A204.1 (cell line): ENCODE results near the gene APOL4.
"Not testable (repeated sequence)": the region's sequence is repeated elsewhere in the genome, so short reads cannot be mapped to it uniquely, and the experiment has no call there.

Experiments used
- FAIRE-seq: peaks from 2 replicates; lab custom pipeline; 2012; peaks lifted over from hg19 to GRCh38; lab: Jason Lieb, UNC

APOL4 gene

DNA sequence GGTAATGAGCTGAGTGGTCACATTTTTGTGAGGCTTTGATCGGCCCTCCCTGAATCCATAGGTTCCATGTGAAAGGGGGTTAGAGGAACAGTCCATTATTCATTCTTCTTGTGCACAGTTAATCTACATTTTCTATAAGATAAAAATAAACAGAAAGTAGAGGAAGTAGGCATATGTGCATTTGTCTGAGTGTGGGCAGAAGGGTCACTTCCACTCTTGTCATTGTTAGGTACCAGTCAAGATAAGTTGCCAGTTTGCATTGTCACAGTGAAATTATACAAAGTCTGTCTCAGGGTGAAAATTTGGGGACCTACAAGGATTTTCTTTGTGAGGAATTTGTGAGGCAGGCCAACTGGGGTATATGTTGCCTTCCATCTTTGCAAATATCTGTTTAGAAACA lies 4.6 kb upstream of the APOL4 start:
- FAIRE-seq, result no peak

DNA sequence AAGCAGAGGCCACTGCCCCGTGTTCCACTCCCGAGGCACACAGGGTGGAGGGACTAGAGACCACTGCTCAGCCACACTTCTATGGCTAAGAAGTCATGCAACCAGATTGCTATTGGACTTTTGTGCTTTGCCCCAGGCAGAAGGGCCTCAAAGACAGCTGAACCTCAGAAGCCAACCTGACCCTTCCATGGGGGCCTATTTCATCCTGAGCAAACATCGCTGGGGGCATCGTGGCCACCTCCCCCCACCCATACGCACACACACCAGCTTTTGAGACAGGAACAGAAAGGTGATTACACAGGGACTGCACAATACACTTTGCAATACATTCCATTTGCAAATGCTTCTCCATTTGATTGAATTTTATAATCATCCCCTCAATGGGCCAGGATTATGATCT lies 4.0 kb upstream of the APOL4 start:
- not testable (repeated sequence) for FAIRE-seq

DNA sequence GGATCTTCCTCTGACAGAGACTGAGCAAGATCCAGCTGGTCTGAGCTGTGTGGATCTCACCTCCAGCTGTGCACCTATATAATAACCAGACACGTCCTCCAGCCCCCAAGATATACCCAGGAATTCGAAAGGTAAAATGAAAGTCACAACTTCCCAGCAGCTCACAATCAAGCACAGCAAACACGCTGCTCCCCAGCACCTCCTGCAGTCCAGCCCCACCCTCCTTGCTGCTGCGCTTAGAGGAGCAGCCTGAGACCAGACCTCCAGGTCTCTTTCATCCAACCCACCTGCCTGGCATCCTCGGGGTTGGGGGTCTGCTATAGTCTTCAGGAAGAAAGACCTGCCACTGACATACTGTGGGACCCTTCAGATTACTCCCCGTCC lies 3.0 kb upstream of the APOL4 start:
- no peak for FAIRE-seq

DNA sequence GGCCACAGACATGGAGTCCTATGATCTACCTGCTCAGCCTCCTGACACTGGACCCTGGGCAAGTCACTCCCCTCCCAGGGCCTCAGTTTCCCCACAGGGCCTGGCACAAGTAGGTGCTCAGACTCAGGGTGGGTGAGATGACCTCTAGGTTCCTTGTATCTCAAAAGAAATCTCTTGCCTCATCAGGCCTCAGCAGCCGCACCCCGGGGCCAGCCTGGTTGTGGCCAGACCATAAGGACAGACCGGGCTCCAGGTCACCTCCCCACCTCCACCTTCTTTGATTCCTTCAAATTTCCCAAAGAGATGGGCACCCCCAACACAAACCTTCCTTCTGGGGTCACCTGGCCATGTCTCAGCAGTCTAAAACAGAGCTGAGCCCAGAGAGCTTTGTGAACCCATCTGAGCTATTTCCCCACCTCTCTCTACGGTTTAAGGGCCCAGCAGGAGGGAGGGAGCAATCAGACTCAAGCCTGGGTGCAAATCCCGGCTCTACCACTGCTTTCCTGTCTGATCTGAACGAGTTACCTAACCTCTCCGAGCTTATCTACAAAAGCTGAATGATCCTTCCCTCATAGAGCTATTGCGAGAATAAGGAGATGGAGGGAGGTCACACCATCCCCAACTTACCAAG lies 2.5 kb upstream of the APOL4 start:
- no peak for FAIRE-seq

DNA sequence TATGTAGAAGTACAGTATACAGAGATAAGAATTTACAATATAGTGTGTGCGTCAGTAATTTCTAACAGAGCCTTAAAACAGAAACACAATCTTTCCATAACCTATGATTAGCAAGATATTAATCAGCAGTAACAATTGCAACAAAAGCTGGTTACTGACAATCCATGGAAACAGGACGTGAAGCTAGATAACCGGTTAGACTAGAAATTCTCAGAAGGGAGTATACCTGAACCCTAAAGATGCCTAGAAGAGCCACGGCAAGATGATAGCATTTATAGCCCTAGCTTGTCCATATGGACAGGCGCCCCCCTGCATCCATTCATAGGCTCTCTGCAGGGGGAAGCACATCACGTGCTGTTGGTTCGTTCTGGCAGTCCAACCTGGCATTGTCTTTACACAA lies 1.8 kb upstream of the APOL4 start:
- FAIRE-seq, result not testable (repeated sequence)

DNA sequence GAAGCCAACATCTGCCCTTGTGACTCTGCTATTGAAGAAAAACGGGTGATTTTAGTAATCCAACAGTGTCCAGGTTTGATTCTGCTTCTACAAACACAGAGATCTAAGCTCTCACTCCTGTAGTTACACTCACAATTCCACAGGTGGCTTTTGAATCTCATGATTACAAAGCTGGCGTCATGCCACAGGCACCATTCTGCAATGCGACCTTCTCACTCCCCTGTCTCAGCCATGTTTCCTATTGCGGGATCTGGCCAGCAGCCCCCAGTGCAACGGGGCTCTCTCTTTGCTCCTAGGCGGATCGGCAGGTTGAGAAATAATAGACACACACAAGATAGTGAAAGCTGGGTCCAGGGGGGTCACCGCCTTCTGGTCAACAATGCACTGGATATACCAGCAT lies 1.3 kb upstream of the APOL4 start:
- FAIRE-seq, result not testable (repeated sequence)

DNA sequence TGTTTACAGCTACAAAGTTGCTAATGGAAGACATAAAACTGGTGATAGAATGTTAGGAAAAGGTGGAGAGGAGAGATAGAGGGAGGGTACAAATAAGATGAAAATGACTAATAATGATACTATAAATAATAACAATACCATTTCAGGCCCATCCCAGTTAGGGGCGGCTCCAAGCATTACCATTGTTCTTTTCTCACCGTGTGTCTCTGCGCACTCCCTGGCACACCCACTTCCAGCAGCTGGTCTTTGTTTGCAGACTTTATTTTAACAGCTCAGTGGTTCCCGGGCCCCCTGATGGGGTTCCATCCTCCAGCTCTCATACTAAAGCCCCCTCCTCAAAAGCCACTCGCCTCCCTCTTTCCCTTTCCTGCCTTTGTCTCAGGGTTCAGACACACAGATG lies 584 bp downstream of the APOL4 start:
- FAIRE-seq, result not testable (repeated sequence)

DNA sequence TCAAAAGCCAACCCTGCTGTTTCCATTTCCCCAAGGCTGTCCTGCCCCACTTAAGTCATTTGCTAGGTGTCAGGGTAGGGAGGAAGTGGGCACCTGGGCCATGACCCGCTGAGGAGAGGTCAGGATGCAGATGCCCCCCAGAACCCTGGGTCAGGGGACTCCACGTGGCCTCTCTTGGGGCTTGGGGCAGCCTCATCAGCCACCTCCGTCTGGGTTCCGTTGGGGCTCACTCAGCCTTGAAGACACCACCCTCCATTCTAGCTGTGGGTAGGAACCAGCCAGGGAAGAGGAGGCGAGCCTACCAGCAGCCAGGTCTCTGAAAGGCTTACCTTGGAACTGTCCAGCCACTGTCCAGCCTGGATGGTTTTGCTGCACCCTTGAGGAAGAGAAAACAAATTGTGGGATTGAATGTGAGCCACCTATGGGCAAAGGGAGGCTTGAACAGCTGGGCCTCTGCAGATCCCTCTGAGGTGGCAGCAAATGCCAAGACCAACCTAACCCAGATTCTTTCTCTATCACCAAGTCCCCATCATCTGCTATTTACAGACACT lies 2.5 kb downstream of the APOL4 start:
- no peak for FAIRE-seq

DNA sequence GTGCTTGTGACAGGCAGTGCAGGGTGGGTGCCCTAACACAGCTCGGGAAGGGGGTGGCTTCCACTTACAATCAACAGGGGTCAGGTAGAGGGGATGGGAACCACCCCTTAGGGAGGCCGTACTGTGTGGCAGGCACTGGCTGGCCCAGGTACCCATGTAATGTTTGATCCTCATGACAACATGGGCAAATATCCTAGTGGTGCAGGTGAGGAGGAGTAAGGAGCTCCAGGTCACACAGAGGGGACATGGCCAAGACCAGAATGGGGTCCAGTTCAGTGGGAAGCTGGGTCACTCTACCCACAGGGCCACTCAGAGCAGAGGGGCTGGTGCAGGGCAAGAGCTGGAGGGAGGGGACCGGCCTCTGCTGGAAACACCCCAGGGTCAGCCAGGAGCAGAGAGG lies 3.1 kb downstream of the APOL4 start:
- FAIRE-seq, result no peak

DNA sequence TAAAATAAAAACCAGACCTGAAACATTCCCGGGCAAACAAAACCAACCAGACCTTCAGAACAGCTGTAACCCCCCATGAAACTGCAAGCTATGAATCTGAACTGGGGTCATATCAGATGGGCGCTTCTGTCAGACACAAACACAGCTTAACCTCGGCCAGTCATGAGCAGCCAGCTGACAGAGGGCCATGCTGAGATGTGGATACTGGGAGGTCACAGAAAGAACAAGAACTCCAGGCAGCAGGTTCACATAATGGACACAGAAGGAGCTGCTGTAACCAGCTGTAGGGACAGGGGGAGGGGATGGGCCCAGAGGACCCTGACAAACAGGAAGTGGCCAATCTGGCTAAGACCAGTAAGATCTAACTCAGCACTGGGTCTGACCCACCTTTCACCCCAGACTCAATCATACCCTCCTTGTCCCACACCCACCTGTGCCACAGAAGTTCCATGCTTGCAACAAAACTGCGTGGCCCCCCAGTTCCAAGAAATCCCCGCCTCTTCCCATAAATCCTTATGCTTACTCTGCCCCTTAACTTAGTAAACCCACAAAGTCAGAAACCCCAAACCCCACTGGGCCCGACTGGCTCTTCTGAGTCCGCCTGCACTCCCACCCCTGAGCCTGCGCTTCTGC lies 4.0 kb downstream of the APOL4 start:
- no peak for FAIRE-seq

DNA sequence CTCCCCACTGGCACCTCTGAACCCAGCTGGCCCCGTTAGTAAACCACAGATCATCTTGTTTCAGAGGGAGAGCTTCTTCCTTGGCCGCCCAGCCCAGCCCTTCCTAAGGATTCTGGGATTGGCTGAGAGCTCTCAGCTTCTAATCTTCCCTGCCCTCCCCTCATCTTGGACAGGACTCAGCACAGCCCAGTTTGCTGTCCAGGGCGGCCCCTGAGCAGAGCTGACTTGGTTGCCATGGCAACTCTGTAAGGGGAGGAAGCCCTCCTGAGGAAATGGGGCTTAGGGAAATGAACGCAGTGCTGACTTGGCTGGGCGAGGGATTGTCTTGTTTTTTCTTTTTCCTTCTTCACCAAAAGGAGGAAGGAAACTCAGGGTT lies 4.6 kb downstream of the APOL4 start:
- FAIRE-seq, result no peak

DNA sequence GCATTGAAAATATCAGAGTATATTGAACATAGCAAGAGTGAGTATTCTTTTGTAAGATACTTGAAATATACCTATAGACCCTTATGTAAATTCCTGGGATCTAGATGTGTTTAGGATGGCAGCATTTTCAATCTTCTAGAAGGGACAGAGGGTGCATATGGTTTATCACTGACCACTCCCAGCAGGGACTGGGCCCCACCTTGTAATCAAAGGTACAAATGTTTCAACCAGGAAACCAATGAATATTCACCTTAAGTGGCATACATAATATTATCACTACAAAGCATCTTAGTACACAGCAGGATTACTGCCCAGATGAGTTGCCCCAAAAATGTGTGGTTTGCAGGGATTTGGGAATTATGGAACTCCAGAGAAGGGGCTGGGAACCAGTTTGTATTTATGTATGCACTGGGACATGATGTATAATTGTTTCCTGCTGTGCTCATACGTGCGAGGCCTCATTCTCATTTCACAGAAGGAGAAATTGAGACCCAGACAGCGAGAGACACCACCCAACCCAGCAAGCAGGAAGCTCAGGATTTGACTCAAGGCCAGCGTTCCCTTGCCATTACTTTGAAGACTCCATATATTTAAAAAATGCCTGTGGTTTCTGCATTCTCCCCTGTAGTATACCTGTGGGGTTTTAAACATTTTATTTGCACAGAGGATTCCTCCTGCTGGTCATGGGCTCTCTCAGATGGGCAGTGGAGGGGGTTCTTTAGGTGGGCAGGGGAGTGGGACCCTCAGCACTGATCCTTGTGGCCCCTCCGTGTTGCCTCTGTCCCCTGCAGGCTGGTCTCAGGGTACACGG lies 5.2 kb downstream of the APOL4 start:
- no peak for FAIRE-seq

DNA sequence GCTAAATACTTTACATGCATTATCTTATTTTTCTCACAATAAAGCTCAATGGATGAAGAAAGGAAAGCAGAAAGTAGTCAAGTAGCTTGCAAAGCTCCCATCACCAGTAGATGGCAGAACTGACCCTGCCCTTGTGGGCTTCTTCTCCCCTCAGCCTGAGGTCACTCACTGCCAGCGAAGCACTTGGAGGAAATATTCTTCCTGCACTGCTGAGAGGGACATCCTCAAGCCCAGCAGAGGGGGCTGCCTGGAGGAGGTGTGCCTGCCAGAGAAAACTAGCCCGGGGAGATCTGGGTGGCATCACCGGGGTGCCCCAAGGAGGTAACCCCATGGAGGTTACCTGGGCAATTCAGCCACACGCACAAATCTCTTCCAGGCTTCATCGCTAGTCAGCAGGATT lies 6.6 kb downstream of the APOL4 start:
- peak; percentile 93 for FAIRE-seq

DNA sequence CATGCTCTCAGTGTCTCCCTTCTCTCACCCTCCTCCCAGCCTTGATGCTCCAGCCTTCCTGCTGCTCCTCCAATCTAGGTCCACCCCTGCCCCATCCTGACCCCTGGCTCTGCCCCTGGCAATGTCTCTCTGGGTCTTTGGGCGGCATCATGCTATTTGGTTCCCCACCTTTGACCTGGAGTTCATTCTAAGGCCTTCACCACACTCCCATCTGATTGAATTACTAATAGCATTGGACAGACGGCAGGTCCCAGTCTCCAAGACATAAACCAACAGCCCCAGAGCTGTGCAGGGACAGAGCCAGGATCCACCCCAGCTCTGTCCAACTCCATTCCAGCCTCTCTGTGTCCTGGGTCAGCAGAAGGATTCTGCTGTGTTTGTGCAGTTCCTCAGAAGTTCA lies 7.2 kb downstream of the APOL4 start:
- FAIRE-seq, result no peak

DNA sequence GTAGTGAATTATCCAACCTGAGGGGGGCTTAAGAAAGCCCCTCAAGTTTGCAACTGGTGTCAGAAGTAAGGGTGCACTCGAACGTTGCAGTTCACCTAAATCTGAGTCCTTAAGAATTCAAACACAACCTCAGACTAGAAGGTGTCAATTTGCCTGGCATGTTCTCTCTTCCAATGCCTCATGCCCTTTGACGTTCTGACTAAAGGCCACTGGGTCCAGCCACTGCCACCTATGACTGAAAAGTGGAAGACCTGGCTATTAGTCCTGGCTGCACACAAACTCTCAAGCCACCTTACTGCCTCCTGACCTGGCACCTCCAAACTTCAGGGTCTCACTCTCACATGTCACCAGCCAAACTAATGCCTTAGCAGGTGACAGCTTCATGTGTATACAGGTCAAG lies 8.0 kb downstream of the APOL4 start:
- no peak for FAIRE-seq

DNA sequence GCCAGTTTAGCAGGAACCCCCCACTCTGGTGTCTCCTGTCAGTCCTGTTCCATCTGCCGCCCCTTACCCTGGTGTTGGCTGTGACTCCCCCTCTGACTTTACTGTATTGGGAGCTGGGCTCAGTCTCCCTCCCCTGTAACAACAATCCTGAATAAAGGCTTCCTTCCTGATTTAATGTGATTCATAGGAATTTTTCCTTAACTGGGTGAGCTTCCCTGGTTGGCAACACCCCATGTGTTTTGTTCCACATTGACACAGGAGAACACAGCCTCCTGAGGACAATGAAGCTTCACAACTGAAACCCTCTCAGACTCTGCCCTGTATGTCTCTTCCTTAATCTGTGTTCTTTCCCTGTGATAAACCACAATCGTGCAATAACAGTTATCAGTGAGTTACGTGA lies 8.4 kb downstream of the APOL4 start:
- FAIRE-seq, result no peak

DNA sequence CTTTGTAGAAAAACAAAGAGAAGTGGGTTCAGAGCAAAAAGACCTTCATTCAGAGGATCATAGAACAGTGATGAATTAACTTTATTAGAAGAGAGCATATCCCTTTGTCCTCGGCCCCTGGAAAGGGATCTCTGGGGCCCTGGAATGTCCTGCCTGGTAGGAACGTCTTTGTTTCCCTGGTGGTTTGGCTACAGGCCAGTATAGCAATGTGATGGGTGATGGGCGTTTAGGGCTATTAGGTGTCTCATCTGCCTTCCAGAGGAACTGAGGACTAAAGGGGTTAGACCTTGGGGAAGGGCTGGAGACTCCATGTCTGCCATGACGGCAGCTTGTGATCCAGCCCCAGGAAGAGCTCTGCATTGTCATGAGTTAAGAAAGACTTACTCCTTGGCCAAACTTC lies 9.1 kb downstream of the APOL4 start:
- no peak for FAIRE-seq

DNA sequence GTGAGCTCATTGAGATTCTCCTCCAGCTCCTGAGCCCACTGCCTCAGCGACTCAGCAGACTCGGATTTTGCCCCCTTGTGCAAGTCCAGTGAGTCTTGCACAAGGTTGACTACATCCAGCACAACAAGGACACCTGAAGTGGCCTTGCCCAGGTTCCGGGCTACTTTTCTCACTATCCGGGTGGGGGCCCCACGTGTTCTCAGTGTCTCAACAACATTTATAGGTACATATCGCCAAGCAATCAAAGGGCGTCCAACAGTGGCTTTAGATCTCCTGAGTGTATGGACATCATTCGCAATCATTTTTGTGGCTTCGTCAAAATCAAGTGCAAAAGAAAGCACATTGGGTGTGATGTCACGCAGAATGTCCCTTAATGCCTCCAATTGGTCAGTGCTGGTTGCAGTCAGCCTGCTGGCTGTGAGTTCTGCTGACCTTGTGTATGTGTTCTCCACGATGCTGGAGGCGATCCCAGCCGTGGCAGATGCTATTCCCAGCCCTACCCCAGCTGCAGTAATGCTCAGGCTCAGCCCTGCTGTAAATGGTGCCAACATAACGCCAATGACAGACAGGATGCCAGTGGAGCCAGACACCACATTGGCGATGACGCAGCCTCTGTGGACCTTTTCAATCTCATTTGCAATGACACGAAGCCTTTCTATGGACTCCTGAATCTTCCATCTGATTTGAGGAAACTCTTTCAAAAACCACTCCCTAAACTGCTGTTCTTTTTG lies 10.3 kb downstream of the APOL4 start:
- FAIRE-seq, result no peak

DNA sequence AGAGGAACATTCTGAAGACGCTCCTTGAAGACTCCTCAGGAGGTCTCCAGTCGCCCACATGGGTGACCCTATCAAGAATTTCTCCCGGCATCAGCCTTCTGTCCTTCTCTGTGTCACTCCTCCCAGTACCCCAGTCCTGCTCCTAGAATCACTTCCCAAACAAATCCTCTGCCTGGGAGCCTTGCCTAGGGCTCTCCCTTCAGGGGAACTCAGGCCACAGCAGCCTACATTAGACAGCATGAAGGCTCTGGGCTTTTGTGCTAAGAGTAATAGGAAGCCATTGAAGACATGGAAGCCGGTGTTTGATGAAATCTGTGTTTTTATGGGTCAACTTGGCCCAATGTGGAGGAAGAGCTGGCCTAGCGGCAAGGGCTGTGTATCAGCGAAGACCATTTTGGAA lies 13.7 kb downstream of the APOL4 start:
- not testable (repeated sequence) for FAIRE-seq

DNA sequence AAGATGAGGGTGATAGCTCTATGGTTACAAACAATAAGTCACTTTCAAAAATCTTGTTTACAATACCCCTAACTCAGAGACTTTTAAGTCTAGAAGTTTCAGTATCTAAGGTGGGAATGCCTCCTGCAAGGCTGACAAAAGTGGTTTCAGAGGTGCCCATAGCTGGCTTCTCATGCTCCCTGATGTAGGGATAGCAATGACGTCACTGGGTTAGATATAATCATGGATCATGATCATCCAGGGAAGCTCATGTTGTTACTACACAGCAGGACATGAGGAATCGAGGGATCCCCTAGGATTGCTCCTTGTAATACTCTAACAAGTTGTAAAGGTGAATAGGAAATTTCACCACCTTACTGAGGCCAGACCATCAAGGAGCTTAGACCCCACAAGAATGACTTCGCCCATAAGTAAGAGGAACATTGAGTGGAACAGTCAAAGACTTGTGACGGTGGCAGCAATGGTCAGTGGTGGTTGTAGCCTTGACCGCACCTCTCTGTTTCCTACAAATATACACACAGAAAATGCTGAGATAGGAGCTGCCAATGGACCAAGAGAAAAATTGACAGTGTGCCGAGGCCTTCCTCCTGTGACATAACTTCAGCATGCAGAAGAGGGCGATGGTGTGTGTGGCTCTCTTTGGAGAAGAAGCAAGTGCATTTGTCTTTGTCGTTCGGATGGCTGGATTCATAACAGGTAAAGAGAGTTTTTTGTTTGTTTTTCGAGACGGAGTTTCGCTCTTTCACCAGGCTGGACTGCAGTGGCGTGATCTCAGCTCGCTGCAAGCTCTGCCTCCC lies 15.6 kb downstream of the APOL4 start:
- no peak for FAIRE-seq

DNA sequence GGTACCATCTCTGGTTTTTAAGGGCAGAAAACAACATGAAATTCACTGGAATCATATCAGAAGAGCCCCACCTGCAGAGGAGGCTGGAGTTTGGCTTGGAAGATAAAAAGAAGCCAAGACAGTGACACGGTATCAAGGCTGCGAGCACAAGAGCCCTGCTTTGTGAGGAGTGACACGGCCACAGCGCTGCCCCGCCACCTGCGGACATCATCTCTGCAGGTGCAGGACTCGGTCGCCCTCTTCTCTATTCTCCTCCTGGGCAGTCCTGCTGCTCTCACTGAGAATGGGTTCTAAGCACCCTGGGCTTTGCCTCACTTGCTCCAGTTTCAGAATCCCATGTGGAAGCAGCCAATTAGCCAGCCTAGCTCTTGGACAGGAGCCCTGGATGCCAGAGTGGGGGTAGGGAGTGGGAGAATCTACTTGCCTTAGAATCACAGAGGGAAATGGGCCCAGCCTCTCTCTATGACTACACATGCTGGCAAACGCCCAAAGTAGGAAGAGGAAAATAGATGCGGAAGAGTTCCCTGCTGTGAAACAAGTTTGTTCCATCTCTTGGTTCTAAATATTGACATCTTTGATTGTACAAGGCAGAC lies 17.1 kb downstream of the APOL4 start:
- no peak for FAIRE-seq

DNA sequence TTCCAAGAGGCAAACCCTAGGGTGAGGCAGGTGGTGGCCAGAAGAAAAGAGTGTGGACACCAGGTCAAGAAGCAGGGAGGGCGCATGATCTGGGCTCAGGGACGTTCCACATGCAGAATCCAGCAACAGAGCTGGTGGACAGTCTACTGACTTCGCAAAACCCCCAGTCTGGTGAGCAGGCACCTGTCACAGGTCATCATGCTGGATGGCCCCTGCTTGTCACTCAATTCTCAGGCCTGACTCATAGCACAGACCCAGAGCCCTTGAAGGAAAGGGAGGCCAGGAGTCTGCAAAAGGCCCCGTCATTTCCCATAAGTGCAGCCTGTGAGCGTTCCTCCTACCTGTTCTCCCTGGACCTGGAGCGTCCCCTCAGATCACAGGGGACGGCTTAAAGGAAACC lies 18.2 kb downstream of the APOL4 start:
- FAIRE-seq, result no peak
